GM18861 (cell line): ENCODE measurements around the gene YIF1A.

Experiments used
- ATAC-seq: cut with Tn5 transposase; IDR thresholded peaks from one replicate; pipeline ENCODE4 v1.9.1; 2021; ENCODE audit not compliant: unreplicated experiment

YIF1A gene

GRCh38 chr11:66288671-66289547 lies at the start of gene YIF1A:
YIF1A (minus strand) TSS chr11:66289143; CDS start chr11:66288985, 158 bp downstream.
- peak; percentile 86 for ATAC-seq

GRCh38 chr11:66337103-66337899 lies 48.4 kb upstream of the YIF1A start:
- no peak for ATAC-seq

- peak; percentile 61 for ATAC-seq
These were observed 47.5 kb upstream of the YIF1A start, which contains the start of gene RIN1 for GRCh38 chr11:66336234-66337102. RIN1 (minus strand) TSS chr11:66336434; CDS start chr11:66336402, 32 bp downstream.

GRCh38 chr11:66335531-66336233 lies 46.7 kb upstream of the YIF1A start:
- ATAC-seq: no peak

GRCh38 chr11:66334605-66335442 lies 45.9 kb upstream of the YIF1A start:
- no peak for ATAC-seq

GRCh38 chr11:66333896-66334604 lies 45.1 kb upstream of the YIF1A start:
- ATAC-seq: no peak

GRCh38 chr11:66333220-66333877 lies 44.4 kb upstream of the YIF1A start:
- no peak for ATAC-seq

- no peak for ATAC-seq
These were observed 43.7 kb upstream of the YIF1A start for GRCh38 chr11:66332371-66333219.

- ATAC-seq: no peak
These were observed 42.8 kb upstream of the YIF1A start for GRCh38 chr11:66331542-66332370.

- no peak for ATAC-seq
These were observed 42.0 kb upstream of the YIF1A start for GRCh38 chr11:66330931-66331330.

GRCh38 chr11:66329165-66329673 lies 40.3 kb upstream of the YIF1A start:
- no peak for ATAC-seq

GRCh38 chr11:66328302-66329144 lies 39.6 kb upstream of the YIF1A start:
- peak; percentile 52 for ATAC-seq

- ATAC-seq: no peak
These were observed 39.0 kb upstream of the YIF1A start for GRCh38 chr11:66328031-66328301.

GRCh38 chr11:66327171-66328030 lies 38.5 kb upstream of the YIF1A start:
- ATAC-seq: no peak
